Neural cell (in vitro differentiated cells): ENCODE data around the gene CFAP61.
A peak's percentile ranks its signal among the peaks of the same experiment; 100 is the strongest.

Experiments used
- EP300 ChIP-seq: fragments of 450-650 bp; conservative IDR thresholded peaks from 2 replicates; pipeline ENCODE4 v1.6.1; 2014; ENCODE audit warnings: antibody characterized with exemption, mild to moderate bottlenecking, moderate library complexity; ENCODE audit not compliant: poor library complexity, severe bottlenecking
- EZH2 ChIP-seq: fragments of 200-600, 300-800 bp; shearing (Covaris generic), sonication (generic); IDR thresholded peaks from 2 replicates; pipeline ENCODE4 v1.6.1; 2014; ENCODE audit warnings: antibody characterized with exemption, low read length, borderline replicate concordance, mild to moderate bottlenecking; ENCODE audit not compliant: insufficient read depth, poor library complexity, severe bottlenecking
- MXI1 ChIP-seq: fragments of 450-650 bp; conservative IDR thresholded peaks from 2 replicates; pipeline ENCODE4 v1.6.1; 2014; ENCODE audit warnings: antibody characterized with exemption, mild to moderate bottlenecking; ENCODE audit not compliant: poor library complexity, severe bottlenecking
- POLR2AphosphoS5 ChIP-seq: IDR thresholded peaks from 2 replicates; pipeline ENCODE4 v1.6.1; 2012
- TF ChIP-seq, protein P1 (sequence below): fragments of 450-650 bp; IDR thresholded peaks from 2 replicates; pipeline ENCODE4 v1.5.1; 2014; ENCODE audit warnings: antibody characterized with exemption, mild to moderate bottlenecking, moderate library complexity; ENCODE audit not compliant: poor library complexity, severe bottlenecking
- TF ChIP-seq, protein P2 (sequence below): IDR thresholded peaks from 2 replicates; pipeline ENCODE4 v1.6.1; 2012; ENCODE audit warnings: borderline replicate concordance

DNA sequence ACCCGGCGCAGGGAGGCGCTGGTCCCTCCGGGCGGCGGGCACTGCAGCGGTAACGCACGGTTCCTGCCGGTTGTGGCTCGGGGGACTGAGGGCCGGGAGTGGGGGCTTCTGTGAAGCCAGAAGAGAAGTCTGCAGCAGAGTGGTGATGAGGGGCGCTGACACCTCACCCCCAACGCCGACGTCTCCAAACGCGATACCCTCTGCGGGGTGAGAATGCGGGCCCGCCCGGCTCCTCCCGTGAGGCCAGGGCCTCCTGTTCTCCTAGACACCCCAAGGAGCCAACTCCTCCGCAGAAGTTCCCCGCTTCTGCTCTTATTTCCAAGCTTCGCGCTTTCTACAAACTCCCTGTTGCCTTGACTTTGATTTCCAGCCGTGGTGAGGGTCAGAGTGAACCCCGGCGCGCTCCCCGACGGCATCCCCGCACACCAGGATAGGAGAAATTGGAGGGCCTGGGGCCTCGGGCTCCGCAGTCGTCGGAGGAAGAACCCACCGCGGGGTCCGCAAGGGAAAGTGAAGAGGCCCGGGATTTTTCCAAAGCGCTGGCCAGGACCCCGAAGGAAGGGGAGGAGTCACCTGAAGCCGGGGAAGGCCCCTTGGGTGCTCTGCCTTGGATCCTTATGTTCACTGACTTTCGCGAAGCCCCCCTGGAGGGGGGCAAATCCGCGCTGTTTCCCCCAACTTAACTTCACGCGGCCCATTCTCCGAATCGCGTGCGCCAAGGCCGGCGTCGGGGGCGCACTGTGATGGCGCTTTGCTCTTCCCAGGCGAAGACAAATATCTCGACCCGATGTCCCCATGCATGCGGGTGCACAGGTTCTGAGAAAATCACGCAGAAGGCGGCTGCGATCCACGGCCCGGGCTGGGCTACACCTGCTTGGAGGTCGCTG, 312.5 kb downstream of the CFAP61 start:
- TF ChIP-seq EP300: no peak
- TF ChIP-seq POLR2AphosphoS5: no peak
- TF ChIP-seq, protein P1, sequence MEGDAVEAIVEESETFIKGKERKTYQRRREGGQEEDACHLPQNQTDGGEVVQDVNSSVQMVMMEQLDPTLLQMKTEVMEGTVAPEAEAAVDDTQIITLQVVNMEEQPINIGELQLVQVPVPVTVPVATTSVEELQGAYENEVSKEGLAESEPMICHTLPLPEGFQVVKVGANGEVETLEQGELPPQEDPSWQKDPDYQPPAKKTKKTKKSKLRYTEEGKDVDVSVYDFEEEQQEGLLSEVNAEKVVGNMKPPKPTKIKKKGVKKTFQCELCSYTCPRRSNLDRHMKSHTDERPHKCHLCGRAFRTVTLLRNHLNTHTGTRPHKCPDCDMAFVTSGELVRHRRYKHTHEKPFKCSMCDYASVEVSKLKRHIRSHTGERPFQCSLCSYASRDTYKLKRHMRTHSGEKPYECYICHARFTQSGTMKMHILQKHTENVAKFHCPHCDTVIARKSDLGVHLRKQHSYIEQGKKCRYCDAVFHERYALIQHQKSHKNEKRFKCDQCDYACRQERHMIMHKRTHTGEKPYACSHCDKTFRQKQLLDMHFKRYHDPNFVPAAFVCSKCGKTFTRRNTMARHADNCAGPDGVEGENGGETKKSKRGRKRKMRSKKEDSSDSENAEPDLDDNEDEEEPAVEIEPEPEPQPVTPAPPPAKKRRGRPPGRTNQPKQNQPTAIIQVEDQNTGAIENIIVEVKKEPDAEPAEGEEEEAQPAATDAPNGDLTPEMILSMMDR: no peak
- peak; percentile 32 for TF ChIP-seq EZH2
- TF ChIP-seq MXI1: no peak
- TF ChIP-seq, protein P2, sequence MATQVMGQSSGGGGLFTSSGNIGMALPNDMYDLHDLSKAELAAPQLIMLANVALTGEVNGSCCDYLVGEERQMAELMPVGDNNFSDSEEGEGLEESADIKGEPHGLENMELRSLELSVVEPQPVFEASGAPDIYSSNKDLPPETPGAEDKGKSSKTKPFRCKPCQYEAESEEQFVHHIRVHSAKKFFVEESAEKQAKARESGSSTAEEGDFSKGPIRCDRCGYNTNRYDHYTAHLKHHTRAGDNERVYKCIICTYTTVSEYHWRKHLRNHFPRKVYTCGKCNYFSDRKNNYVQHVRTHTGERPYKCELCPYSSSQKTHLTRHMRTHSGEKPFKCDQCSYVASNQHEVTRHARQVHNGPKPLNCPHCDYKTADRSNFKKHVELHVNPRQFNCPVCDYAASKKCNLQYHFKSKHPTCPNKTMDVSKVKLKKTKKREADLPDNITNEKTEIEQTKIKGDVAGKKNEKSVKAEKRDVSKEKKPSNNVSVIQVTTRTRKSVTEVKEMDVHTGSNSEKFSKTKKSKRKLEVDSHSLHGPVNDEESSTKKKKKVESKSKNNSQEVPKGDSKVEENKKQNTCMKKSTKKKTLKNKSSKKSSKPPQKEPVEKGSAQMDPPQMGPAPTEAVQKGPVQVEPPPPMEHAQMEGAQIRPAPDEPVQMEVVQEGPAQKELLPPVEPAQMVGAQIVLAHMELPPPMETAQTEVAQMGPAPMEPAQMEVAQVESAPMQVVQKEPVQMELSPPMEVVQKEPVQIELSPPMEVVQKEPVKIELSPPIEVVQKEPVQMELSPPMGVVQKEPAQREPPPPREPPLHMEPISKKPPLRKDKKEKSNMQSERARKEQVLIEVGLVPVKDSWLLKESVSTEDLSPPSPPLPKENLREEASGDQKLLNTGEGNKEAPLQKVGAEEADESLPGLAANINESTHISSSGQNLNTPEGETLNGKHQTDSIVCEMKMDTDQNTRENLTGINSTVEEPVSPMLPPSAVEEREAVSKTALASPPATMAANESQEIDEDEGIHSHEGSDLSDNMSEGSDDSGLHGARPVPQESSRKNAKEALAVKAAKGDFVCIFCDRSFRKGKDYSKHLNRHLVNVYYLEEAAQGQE: no peak
